WI38 (cell line): ENCODE measurements around the gene NHLRC4.

Experiments used
- H3K4me3 ChIP-seq: 2 replicates; pipeline ENCODE4 v1.5.1; 2011; ENCODE audit warnings: low read depth, mild to moderate bottlenecking, control low read depth, low read length
- CTCF ChIP-seq: IDR thresholded peaks from 2 replicates; pipeline ENCODE4 v1.5.1; 2012; ENCODE audit warnings: low read depth, mild to moderate bottlenecking, control low read depth, low read length

The NHLRC4 gene

GRCh38 chr16:606656-607307 lies 40.0 kb downstream of the NHLRC4 start:
- no peak for TF ChIP-seq CTCF
- no peak overlapping the region for H3K4me3 ChIP-seq

GRCh38 chr16:608019-608418 lies 41.2 kb downstream of the NHLRC4 start:
- no peak overlapping the region for H3K4me3 ChIP-seq

GRCh38 chr16:609316-609715 lies 42.5 kb downstream of the NHLRC4 start:
- TF ChIP-seq CTCF, result no peak
- no peak overlapping the region for H3K4me3 ChIP-seq

More at GRCh38 chr16:608019-608418, 41.2 kb downstream of the NHLRC4 start:
- no peak for TF ChIP-seq CTCF

GRCh38 chr16:609984-610383 lies 43.2 kb downstream of the NHLRC4 start:
- no peak for TF ChIP-seq CTCF
- no peak overlapping the region for H3K4me3 ChIP-seq

GRCh38 chr16:610513-611381 lies 43.9 kb downstream of the NHLRC4 start:
- peak; percentile 30; the same call in 1 of the 2 replicates for TF ChIP-seq CTCF
- no peak overlapping the region for H3K4me3 ChIP-seq

GRCh38 chr16:615122-615521 lies 48.3 kb downstream of the NHLRC4 start:
- TF ChIP-seq CTCF, result no peak
- H3K4me3 ChIP-seq, result no peak overlapping the region
